ENCODE measurements around the gene TUBG1. TPM values are rescaled to one million over a fixed set of nuclear protein-coding genes. Genes with fewer than 3 reads are reported as not detected.

TUBG1 gene
- total RNA-seq, result 90.4 and 130 TPM in 2 replicates

DNA sequence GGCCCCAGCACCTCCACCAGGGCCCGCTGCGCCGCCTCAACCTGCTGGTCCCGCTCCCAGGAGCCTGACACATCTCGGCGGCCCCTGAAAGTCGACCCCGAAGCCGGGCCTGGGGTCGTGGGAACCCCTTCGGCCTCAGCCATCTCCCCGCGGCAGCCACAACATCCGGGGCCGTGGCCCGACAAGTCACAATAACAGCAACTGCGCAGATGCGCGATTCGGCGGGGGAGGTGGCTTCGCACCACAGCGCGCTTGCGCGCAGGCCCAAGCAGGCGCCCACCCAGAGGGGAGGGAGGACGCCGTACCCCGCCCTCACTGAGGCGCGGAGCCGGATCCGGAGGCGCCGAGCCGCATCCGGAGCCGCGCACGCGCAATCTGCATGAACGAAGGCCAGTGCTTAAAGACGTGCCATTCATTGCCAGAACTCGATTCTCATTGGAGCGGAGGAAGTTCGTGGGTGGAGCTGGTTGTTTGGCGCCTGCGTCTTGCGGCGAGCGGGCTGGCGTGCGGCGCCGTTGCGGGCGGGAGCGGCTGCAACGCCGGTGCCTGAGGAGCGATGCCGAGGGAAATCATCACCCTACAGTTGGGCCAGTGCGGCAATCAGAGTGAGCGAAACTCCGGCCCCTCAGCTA lies at the start of gene TUBG1, which contains the start of gene RETREG3:
TSS of gene TUBG1 (plus strand) at position 502 of the 632 bp plus-strand sequence. CDS start at position 557, 55 bp downstream.
TSS of gene RETREG3 (minus strand) at position 193 of the 632 bp plus-strand sequence. CDS start at position 143, 50 bp downstream.

DNA sequence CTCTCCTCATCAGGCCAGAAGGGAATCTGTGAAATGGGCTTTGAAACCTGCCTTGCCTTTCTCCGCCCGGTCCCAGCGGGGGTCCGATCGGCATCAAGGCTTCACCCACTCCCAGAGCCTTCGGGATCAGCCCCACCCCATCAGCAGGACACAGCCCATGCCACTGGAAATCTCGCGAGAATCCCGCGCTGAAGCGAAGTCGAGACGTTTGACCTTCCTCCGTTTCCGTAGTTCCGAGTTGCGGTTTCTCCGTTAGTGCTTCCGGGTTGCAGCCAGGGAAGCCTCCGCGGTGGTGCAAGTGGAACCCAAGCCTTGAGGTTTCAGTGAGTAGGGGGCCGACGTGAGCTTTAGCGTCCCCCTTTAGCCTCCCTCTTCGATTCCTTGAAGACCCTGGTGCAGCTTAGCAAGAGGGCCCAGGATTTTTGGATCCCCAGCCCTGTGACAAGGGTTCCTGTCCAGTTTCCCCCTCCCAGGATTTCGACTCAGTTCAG lies 47.5 kb upstream of the TUBG1 start, which contains the start of gene COASY:
TSS of gene COASY (plus strand) at position 252 of the 491 bp plus-strand sequence. CDS start 475 bp downstream, outside the sequence.

DNA sequence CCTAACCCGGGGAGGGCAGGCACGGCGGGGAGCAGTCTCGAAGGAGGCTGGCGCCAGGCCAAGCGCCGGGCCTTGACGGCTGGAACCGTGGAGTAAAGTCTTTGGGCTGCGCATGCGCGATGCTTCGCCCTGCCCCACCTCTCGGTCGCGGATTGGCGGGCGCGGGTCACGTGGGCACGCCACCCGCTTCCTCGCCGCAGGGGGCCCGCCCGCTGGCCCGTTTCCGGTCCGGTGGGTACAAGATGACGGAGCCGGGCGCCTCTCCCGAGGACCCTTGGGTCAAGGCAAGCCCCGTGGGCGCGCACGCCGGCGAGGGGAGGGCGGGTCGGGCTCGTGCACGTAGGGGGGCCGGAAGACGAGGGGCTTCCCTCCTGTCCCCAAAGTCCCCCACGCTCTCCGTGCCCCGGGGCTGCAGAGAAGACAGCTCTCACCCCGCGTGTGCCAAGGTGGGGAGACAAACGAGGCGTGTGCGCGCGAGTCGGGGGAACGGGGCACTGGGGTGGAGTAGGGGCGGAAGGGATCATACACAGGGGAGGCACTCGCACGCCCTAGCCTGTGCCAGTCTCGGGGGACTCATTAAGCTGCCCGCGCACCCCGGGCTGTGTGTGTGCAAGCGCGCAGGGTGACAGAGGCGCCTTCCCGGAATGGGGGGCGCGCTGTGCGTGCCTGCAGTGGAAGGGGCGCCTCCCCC lies 42.5 kb upstream of the TUBG1 start, which contains the start of gene MLX:
TSS of gene MLX (plus strand) at position 218 of the 691 bp plus-strand sequence. CDS start at position 243, 25 bp downstream.

DNA sequence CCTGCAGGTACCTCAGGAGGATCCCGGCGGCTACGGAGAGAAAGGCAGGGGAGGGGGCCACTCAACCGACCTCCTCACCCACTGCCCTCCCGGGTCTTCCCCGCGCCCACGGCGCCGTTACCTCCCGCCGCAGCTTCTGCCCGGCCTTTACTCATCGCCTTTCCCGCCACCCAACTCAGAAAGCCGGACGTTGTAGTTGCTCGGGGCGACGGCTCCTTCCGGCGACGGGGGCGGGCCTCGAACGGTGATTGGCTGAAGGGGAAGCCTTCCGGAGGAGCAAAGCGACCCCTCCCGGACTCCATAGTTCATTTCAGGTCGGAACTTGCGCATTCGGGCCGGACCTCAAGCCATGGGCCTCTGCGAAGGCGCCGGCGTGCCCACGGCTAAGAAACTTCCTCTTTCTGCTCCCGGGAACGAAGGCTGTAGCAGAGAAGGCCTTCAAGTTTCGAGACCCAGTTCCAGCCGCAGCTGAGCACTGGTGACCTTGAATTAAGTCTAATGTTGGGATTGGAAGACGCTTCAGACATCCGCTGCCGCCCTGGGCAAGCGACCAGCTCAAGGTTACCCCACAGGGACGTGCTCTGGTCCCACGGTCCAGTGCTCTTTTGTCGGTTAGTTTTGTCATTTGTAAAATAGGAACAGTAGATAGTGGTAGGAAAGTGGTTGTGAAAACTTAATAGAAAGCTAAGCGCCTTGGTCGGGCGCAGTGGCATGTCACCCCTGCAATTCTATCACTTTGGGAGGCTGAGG lies 31.8 kb upstream of the TUBG1 start, which contains the start of gene PSMC3IP:
TSS of gene PSMC3IP (minus strand) at position 198 of the 750 bp plus-strand sequence. CDS start at position 155, 43 bp downstream.

DNA sequence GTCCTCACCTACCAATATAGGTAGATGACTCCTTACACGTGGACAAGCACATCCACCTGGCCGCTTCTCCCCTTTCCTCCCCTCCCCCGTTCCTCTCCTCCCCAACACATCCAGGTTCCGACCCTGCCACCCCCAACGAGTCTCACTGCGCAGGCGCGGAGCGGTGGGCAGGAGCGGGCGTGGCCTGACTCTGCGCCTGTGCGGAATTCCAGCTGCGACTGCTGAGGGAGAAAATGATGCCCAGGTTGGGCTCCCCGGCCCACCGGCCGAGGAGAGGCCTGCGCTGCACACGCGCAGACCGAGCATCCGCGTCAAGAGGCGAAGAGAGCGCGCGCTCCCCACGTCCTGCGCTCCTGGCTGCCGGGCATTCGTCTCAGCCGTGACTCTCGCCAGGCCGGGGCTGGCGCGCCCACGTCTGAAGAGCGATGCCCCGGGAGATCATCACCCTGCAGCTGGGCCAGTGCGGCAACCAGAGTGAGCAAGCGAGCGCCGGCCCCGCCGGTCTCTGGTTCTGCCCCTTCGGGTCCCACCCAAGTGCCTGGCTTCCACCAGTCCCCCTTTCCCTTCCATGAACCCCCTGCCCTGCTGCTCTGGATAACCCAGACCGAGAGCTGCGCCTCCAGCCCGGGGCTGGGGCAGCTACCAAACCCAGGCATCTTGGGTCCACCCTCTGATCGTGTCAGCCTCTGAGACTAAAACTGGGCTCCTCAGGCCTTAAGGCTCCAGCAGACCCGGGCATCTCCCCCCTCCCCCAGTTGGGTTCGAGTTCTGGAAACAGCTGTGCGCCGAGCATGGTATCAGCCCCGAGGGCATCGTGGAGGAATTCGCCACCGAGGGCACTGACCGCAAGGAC lies 49.8 kb downstream of the TUBG1 start, which contains the start of gene TUBG2:
TSS of gene TUBG2 (plus strand) at position 206 of the 853 bp plus-strand sequence. CDS start at position 426, 220 bp downstream.

Other genes with a start within 250 kb of the TUBG1 start
- 53.4 and 72.6 TPM in 2 replicates for gene STAT3, start 221.2 kb upstream of the TUBG1 start, total RNA-seq
- gene CAVIN1, start 186.4 kb upstream of the TUBG1 start, total RNA-seq, result 230 and 255 TPM in 2 replicates
- 48.5 and 54.6 TPM in 2 replicates for gene ATP6V0A1, start 150.8 kb upstream of the TUBG1 start, total RNA-seq
- gene NAGLU, start 73.4 kb upstream of the TUBG1 start, total RNA-seq, result 19.6 and 25.0 TPM in 2 replicates
- gene HSD17B1, start 56.8 kb upstream of the TUBG1 start, total RNA-seq, result 5.7 and 9.3 TPM in 2 replicates
- gene COASY, start 47.5 kb upstream of the TUBG1 start, total RNA-seq, result 45.0 and 59.5 TPM in 2 replicates
- 21.3 and 33.7 TPM in 2 replicates for gene MLX, start 42.6 kb upstream of the TUBG1 start, total RNA-seq
- 9.8 and 13.4 TPM in 2 replicates for gene PSMC3IP, start 32.0 kb upstream of the TUBG1 start, total RNA-seq
- gene RETREG3, start 309 bp upstream of the TUBG1 start, total RNA-seq, result 47.0 and 57.5 TPM in 2 replicates
- 8.5 and 9.0 TPM in 2 replicates for gene TUBG2, start 49.6 kb downstream of the TUBG1 start, total RNA-seq
- 49.8 and 55.3 TPM in 2 replicates for gene PLEKHH3, start 67.3 kb downstream of the TUBG1 start, total RNA-seq
- 0.19 and 0.28 TPM in 2 replicates for gene CCR10, start 72.2 kb downstream of the TUBG1 start, total RNA-seq
- 4.1 and 4.2 TPM in 2 replicates for gene CNTNAP1, start 72.8 kb downstream of the TUBG1 start, total RNA-seq
- 9.0 and 10.4 TPM in 2 replicates for gene EZH1, start 135.4 kb downstream of the TUBG1 start, total RNA-seq
- 0.49 TPM in 1 of 2 replicates, not detected in the other for gene RAMP2, start 151.5 kb downstream of the TUBG1 start, total RNA-seq
- 98.8 and 108 TPM in 2 replicates for gene VPS25, start 163.8 kb downstream of the TUBG1 start, total RNA-seq
- 0.09 TPM in 1 of 2 replicates, not detected in the other for gene WNK4, start 170.9 kb downstream of the TUBG1 start, total RNA-seq
- gene COA3, start 189.0 kb downstream of the TUBG1 start, total RNA-seq, result 78.8 and 81.6 TPM in 2 replicates
- 0.07 TPM in 1 of 2 replicates, not detected in the other for gene CNTD1, start 189.2 kb downstream of the TUBG1 start, total RNA-seq
- 76.7 and 84.6 TPM in 2 replicates for gene BECN1, start 214.6 kb downstream of the TUBG1 start, total RNA-seq
- 122 and 130 TPM in 2 replicates for gene PSME3, start 223.7 kb downstream of the TUBG1 start, total RNA-seq
- gene AOC2, start 234.9 kb downstream of the TUBG1 start, total RNA-seq, result 0.14 and 0.92 TPM in 2 replicates
- gene AOC3, start 241.5 kb downstream of the TUBG1 start, total RNA-seq, result under 0.01 and 0.07 TPM in 2 replicates